OCI-LY1 (cell line): Measurements from ENCODE around the gene NEAT1.

Source experiments
- EZH2 ChIP-seq: fragments of 200-600 bp; sonication (generic), shearing (Covaris generic); IDR thresholded peaks from 2 replicates; pipeline ENCODE4 v1.8.0; 2017; ENCODE audit warnings: borderline replicate concordance, mixed run types, mild to moderate bottlenecking, antibody characterized with exemption, low read length, moderate library complexity, mixed read lengths
- TF ChIP-seq, protein P1 (sequence below): fragments of 200-600 bp; sonication (generic), shearing (Covaris generic); IDR thresholded peaks from 2 replicates; pipeline ENCODE4 v1.5.1; 2017; ENCODE audit warnings: mild to moderate bottlenecking, antibody characterized with exemption, low read length, moderate library complexity, mixed read lengths

DNA sequence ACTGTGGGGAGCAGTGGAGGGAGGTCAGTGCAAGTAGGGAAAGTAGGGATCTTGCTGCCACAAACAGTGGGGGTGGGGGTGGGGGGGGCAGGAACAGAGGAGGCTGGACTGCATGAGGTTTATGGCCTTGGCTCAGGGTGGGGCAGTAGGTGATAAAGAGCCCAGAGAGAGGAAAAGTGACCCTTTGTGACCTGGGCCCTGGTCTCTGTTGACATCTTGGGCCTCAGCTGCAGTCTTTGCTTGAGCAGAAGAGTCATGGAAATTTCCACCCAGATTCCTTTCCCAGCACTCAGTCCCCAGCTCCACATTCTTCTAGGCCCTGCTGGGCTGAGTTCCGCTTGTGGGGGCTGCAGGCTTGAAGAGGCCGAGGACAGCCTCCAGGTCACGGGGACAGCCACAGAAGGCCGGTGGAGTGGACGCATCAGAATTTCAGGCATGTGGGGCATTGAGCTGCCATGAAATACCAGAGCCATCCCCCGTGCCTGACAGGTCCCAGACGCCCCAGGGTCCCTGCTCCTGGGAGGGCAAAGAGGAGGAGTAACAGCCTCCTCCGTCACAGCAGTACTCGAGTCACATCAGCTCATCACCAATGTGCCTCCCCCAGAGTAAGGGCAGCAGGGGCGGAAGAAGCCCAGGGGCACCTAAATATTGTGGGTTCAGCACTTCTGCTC is 66.6 kb downstream of the NEAT1 start:
- TF ChIP-seq, protein P1, sequence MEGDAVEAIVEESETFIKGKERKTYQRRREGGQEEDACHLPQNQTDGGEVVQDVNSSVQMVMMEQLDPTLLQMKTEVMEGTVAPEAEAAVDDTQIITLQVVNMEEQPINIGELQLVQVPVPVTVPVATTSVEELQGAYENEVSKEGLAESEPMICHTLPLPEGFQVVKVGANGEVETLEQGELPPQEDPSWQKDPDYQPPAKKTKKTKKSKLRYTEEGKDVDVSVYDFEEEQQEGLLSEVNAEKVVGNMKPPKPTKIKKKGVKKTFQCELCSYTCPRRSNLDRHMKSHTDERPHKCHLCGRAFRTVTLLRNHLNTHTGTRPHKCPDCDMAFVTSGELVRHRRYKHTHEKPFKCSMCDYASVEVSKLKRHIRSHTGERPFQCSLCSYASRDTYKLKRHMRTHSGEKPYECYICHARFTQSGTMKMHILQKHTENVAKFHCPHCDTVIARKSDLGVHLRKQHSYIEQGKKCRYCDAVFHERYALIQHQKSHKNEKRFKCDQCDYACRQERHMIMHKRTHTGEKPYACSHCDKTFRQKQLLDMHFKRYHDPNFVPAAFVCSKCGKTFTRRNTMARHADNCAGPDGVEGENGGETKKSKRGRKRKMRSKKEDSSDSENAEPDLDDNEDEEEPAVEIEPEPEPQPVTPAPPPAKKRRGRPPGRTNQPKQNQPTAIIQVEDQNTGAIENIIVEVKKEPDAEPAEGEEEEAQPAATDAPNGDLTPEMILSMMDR = no peak
- TF ChIP-seq EZH2 = no peak
